MM.1S (cell line): ENCODE measurements around the gene SNTB2.

Experiments
- DNase-seq: peaks from one replicate; pipeline ENCODE4 v3.0.0-alpha.2; 2015
- H2AFZ ChIP-seq: fragments of 300-600 bp; sonication (generic); 2 replicates; pipeline ENCODE4 v1.6.0; 2016; ENCODE audit warnings: antibody characterized with exemption, low read length
- H3F3A ChIP-seq: fragments of 300-600 bp; sonication (generic); 2 replicates; pipeline ENCODE4 v1.6.1; 2016; ENCODE audit warnings: mild to moderate bottlenecking, antibody characterized with exemption, low read length, moderate library complexity, mixed read lengths; ENCODE audit not compliant: insufficient read depth
- H3K27ac ChIP-seq: fragments of 300-600 bp; sonication (generic); 2 replicates; pipeline ENCODE4 v1.5.1; 2016; ENCODE audit warnings: mild to moderate bottlenecking, low read length
- H3K27me3 ChIP-seq: fragments of 300-600 bp; sonication (generic); replicated peaks from 2 replicates; pipeline ENCODE4 v1.6.0; 2016; ENCODE audit warnings: low read length; ENCODE audit not compliant: insufficient read depth
- H3K36me3 ChIP-seq: fragments of 300-600 bp; sonication (generic); replicated peaks from 2 replicates; pipeline ENCODE4 v1.6.1; 2016; ENCODE audit warnings: mild to moderate bottlenecking, low read length, mixed read lengths; ENCODE audit not compliant: insufficient read depth
- H3K4me1 ChIP-seq: fragments of 300-600 bp; sonication (generic); 2 replicates; pipeline ENCODE4 v1.6.1; 2016; ENCODE audit warnings: low read length, mixed read lengths
- H3K4me2 ChIP-seq: fragments of 300-600 bp; sonication (generic); 2 replicates; pipeline ENCODE4 v1.6.0; 2016; ENCODE audit warnings: low read depth, low read length
- H3K4me3 ChIP-seq: fragments of 300-600 bp; sonication (generic); 2 replicates; pipeline ENCODE4 v1.5.1; 2016; ENCODE audit warnings: low read length, mixed read lengths
- H3K79me2 ChIP-seq: fragments of 300-600 bp; sonication (generic); 2 replicates; pipeline ENCODE4 v1.6.1; 2016; ENCODE audit warnings: mixed run types, low read length, mixed read lengths
- H3K9ac ChIP-seq: fragments of 300-600 bp; sonication (generic); 2 replicates; pipeline ENCODE4 v1.6.1; 2016; ENCODE audit warnings: low read length, mixed read lengths
- H3K9me2 ChIP-seq: fragments of 300-600 bp; sonication (generic); replicated peaks from 2 replicates; pipeline ENCODE4 v1.6.1; 2016; ENCODE audit warnings: mild to moderate bottlenecking, low read length, mixed read lengths; ENCODE audit not compliant: insufficient read depth
- H3K9me3 ChIP-seq: fragments of 300-600 bp; sonication (generic); replicated peaks from 2 replicates; pipeline ENCODE4 v1.6.1; 2016; ENCODE audit warnings: mild to moderate bottlenecking, low read length, mixed read lengths; ENCODE audit not compliant: insufficient read depth
- H4K20me1 ChIP-seq: fragments of 300-600 bp; sonication (generic); 2 replicates; pipeline ENCODE4 v1.6.1; 2016; ENCODE audit warnings: mild to moderate bottlenecking, low read length, moderate library complexity, mixed read lengths; ENCODE audit not compliant: insufficient read depth
- CTCF ChIP-seq: fragments of 300-600 bp; sonication (generic); IDR thresholded peaks from 2 replicates; pipeline ENCODE4 v1.5.1; 2016; ENCODE audit warnings: antibody characterized with exemption, low read length, mixed read lengths
- EZH2 ChIP-seq: fragments of 300-600 bp; sonication (generic); optimal IDR thresholded peaks from 2 replicates; pipeline ENCODE3; 2017; ENCODE audit warnings: low read depth, mild to moderate bottlenecking, antibody characterized with exemption, low read length, mixed read lengths
- EZH2phosphoT487 ChIP-seq: fragments of 300-600 bp; sonication (generic); IDR thresholded peaks from 2 replicates; pipeline ENCODE4 v1.6.1; 2018; ENCODE audit warnings: antibody characterized with exemption, low read length

SNTB2 gene

GRCh38 chr16:69165584-69165983, 21.4 kb upstream of the SNTB2 start:
- H3K4me3 ChIP-seq, result no peak overlapping the region
- TF ChIP-seq CTCF (no peak), EZH2 (no peak), EZH2phosphoT487 (no peak)
- no peak for DNase-seq
- H4K20me1 ChIP-seq, result no peaks in the 10 kb centered on the region
- H3K9me2 ChIP-seq, result no peaks in the 10 kb centered on the region
- H3K9ac ChIP-seq, result no peak overlapping the region
- H3K4me1 ChIP-seq, result no peaks in the 10 kb centered on the region
- H3K36me3 ChIP-seq, result peaks cover 11% of the 10 kb centered on the region; the same call in 1 of the 2 replicates
- no peaks in the 10 kb centered on the region for H3K79me2 ChIP-seq
- H3F3A ChIP-seq, result no peaks in the 10 kb centered on the region
- H3K9me3 ChIP-seq, result no peaks in the 10 kb centered on the region
- no peak overlapping the region for H3K27ac ChIP-seq
- H2AFZ ChIP-seq, result no peak overlapping the region
- H3K4me2 ChIP-seq, result no peak overlapping the region
- no peaks in the 10 kb centered on the region for H3K27me3 ChIP-seq

- Histone ChIP-seq H3K4me3 (no peak overlapping the region), H3K36me3 (peaks cover 11% of the 10 kb centered on the region; the same call in 1 of the 2 replicates), H3K9me3 (no peaks in the 10 kb centered on the region), H4K20me1 (no peaks in the 10 kb centered on the region), H3K79me2 (no peaks in the 10 kb centered on the region), H3K27me3 (no peaks in the 10 kb centered on the region), H3F3A (no peaks in the 10 kb centered on the region), H3K27ac (no peak overlapping the region), H3K4me1 (no peaks in the 10 kb centered on the region), H2AFZ (no peak overlapping the region), H3K9me2 (no peaks in the 10 kb centered on the region), H3K9ac (no peak overlapping the region), H3K4me2 (no peak overlapping the region)
- no peak for DNase-seq
- TF ChIP-seq CTCF (no peak), EZH2phosphoT487 (no peak), EZH2 (no peak)
Observed at GRCh38 chr16:69166221-69166833, 20.6 kb upstream of the SNTB2 start.

GRCh38 chr16:69166946-69167930, 19.7 kb upstream of the SNTB2 start:
- Histone ChIP-seq H3F3A (no peaks in the 10 kb centered on the region), H3K36me3 (peaks cover 11% of the 10 kb centered on the region; the same call in 1 of the 2 replicates), H3K4me2 (no peak overlapping the region)

More at GRCh38 chr16:69166946-69167930, 19.7 kb upstream of the SNTB2 start:
- Histone ChIP-seq H3K27me3 (no peaks in the 10 kb centered on the region), H3K79me2 (no peaks in the 10 kb centered on the region), H4K20me1 (no peaks in the 10 kb centered on the region), H3K9me3 (no peaks in the 10 kb centered on the region), H3K9ac (no peak overlapping the region), H2AFZ (no peak overlapping the region), H3K4me3 (no peak overlapping the region), H3K9me2 (no peaks in the 10 kb centered on the region), H3K4me1 (no peaks in the 10 kb centered on the region), H3K27ac (no peak overlapping the region)
- no peak for DNase-seq
- TF ChIP-seq EZH2phosphoT487 (no peak), CTCF (no peak), EZH2 (no peak)
